GM18858 (cell line): ENCODE measurements around the gene TPST1.
"Not testable (repeated sequence)": the region's sequence is repeated elsewhere in the genome, so short reads cannot be mapped to it uniquely, and the experiment has no call there.

Source experiments
- ATAC-seq: cut with Tn5 transposase; IDR thresholded peaks from one replicate; pipeline ENCODE4 v1.9.1; 2021; ENCODE audit not compliant: unreplicated experiment

TPST1 gene

GRCh38 chr7:66376264-66376945 lies 171.3 kb downstream of the TPST1 start:
- no peak for ATAC-seq

- ATAC-seq = no peak
Measured at GRCh38 chr7:66377045-66377444, 171.9 kb downstream of the TPST1 start.

GRCh38 chr7:66377714-66378113 lies 172.6 kb downstream of the TPST1 start:
- no peak for ATAC-seq

- no peak for ATAC-seq
Measured at GRCh38 chr7:66379542-66380160, 174.5 kb downstream of the TPST1 start.

GRCh38 chr7:66380272-66380888 lies 175.2 kb downstream of the TPST1 start:
- no peak for ATAC-seq

GRCh38 chr7:66382182-66382923 lies 177.2 kb downstream of the TPST1 start:
- ATAC-seq = not testable (repeated sequence)

DNA sequence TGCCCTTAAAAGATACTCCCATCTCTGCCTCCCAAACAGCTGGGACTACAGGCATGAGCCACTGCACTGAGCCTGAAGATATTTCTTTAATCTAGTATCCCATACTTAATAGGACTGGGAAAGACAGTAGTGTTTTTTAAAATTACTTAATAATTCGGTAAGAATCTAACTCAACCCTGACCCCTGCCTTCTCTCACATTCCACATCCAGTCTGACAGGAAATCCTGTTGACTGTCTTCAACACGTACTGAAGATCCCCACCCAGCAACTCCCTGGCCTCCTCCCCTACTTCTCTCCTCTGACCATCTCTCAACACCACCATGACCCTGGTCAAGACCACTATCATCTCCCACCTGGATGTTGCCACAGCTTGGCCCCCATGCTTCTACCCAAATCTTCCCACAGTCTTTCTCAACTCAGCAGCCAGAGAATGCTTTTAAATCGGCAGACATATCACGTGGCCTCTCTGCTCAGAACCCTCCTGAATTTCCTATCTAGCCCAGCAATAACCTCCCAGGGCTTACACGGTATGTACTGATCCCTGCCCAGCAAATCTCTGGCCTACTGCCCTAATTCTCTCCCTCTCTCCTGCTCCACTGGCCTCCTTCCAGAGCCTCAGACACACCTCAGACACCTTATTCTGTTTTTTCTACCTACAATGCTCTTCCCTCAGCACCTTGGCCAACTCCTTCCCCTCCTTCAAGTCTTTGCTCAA lies 180.2 kb downstream of the TPST1 start:
- not testable (repeated sequence) for ATAC-seq

GRCh38 chr7:66395128-66395571 lies 190.0 kb downstream of the TPST1 start:
- ATAC-seq = not testable (repeated sequence)

DNA sequence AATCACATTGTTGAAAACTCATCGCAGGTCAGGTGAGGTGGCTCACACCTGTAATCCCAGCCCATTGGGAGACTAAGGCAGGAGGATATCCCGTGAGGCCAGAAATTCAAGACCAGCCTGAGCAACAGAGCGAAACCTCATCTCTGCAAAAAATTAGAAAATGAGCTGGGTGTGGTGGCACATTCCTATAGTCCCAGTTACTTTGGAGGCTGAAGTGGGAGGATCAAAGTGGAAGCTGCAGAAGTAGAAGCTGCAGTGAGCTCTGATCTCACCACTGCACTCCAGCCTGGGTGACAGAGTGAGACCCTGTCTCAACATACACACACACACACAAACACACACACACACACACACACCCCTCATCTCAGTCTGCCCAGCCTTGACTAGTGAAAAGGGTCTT lies 190.9 kb downstream of the TPST1 start:
- not testable (repeated sequence) for ATAC-seq

DNA sequence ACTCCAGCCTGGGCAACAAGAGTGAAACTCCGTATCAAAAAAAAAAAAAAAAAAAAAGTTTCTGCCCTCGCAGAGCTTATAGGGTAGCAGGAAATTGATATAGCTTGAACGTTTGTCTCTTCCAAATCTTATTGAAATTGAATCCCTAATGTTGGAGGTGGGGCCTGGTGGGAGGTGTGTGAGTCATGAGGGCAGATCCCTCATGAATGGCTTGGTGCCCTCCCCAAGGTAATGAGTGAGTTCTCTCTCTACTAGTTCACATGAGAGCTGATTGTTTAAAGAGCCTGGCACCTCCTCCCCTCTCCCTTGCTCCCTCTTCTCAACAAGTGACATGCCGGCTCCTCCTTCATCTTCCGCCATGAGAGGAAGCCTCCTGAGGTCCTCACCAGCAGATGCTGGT lies 193.7 kb downstream of the TPST1 start:
- ATAC-seq = not testable (repeated sequence)

- ATAC-seq = no peak
Measured at GRCh38 chr7:66399566-66399965, 194.4 kb downstream of the TPST1 start.

GRCh38 chr7:66400400-66400799 lies 195.3 kb downstream of the TPST1 start:
- no peak for ATAC-seq

- ATAC-seq = not testable (repeated sequence)
Measured at GRCh38 chr7:66401126-66401525, 196.0 kb downstream of the TPST1 start.

DNA sequence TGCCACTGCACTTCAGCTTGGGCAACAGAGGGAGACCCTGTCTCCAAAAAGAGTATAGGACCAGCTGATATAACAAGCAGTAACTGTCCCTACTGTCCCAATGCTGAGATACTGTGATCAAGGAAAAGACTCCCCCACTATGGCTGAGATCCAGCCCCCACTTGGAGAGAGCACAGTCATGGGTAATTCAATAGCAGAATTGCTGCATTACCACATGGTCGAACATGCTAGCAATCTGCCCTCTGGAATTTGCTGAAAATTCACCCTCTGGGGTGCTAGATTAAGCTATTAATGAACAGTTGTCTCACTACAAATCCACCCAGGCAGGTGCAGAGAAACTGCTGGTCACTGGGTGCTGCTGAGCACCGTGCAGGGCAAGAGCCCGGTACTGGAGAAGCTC lies 196.8 kb downstream of the TPST1 start:
- not testable (repeated sequence) for ATAC-seq

- ATAC-seq = no peak
Measured at GRCh38 chr7:66403564-66403963, 198.4 kb downstream of the TPST1 start.

DNA sequence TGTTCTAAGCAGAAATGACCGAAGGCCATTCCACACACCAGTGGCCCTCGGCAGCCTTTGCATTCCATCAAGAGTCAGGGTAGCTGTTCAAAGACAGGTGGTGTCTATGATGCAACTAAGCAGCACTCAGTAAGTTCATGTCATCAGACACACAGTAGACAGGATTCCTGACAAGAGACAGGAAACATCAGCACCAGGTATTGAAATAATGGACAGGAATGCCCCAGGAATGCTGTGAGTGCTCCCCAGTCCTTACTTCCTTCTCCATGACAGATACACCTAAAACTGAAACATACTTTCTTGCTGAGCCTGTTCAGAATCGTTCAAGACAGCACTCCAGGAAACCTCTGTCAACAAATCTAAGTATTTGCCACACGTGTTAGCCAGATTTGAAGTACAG lies 204.4 kb downstream of the TPST1 start:
- ATAC-seq = no peak
